KOPT-K1 (cell line): ENCODE measurements around the gene SIRPD.
"Not testable (repeated sequence)": the region's sequence is repeated elsewhere in the genome, so short reads cannot be mapped to it uniquely, and the experiment has no call there.

ENCODE experiments used
- H3K27ac ChIP-seq: fragments of 200-600 bp; sonication (generic); 2 replicates; pipeline ENCODE4 v1.5.1; 2016; ENCODE audit warnings: antibody characterized with exemption, mild to moderate bottlenecking, low read depth, low read length; ENCODE audit not compliant: poor library complexity, severe bottlenecking
- H3K36me3 ChIP-seq: fragments of 200-600 bp; sonication (generic); 2 replicates; pipeline ENCODE4 v1.5.1; 2017; ENCODE audit warnings: antibody characterized with exemption, mild to moderate bottlenecking, low read length, moderate library complexity; ENCODE audit not compliant: insufficient read depth
- H3K9me3 ChIP-seq: fragments of 200-600 bp; sonication (generic); 2 replicates; pipeline ENCODE4 v1.5.1; 2017; ENCODE audit warnings: antibody characterized with exemption, low read length, mild to moderate bottlenecking; ENCODE audit not compliant: insufficient read depth, poor library complexity, severe bottlenecking

The SIRPD gene

DNA sequence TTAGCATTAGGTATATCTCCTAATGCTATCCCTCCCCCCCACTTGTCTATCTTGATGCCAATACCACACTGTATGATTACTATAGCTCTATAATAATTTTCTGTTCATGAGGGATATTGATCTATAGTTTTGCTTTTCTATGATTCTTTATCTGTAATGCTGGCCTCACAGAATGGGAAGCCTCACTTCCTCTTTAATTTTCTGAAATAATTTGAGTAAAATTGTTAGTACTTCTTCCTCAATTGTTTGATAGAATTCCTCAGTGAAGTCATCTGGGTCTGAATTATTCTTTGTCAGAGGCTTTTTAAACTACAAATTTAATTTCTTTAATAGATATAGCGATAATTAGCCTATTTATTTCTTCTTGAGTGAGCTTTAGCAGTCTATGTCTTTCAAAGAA is 31.2 kb downstream of the SIRPD start:
- H3K36me3 ChIP-seq, result no peaks in the 10 kb centered on the region
- peaks cover 12% of the 10 kb centered on the region for H3K9me3 ChIP-seq
- H3K27ac ChIP-seq, result no peak overlapping the region

DNA sequence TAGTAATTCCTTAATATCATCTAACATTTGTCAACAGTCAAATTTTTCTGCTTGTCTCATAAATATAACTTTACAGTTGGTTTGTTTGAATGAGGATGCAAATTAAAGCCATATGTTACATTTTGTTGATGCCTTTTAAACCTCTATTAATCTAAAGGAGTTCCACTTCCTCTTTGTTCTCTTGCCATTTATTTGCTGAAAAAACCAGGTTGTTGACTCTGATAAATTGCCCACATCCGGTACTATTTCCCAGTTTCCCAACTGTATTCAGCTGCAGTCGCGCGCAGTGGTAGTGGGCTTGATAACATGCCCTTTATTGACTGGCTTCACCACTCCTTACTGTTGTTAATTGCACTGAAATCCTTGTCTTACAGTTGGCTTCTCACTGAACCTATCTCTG is 33.5 kb downstream of the SIRPD start:
- no peaks in the 10 kb centered on the region for H3K36me3 ChIP-seq
- H3K9me3 ChIP-seq, result peaks cover 12% of the 10 kb centered on the region
- H3K27ac ChIP-seq, result no peak overlapping the region

DNA sequence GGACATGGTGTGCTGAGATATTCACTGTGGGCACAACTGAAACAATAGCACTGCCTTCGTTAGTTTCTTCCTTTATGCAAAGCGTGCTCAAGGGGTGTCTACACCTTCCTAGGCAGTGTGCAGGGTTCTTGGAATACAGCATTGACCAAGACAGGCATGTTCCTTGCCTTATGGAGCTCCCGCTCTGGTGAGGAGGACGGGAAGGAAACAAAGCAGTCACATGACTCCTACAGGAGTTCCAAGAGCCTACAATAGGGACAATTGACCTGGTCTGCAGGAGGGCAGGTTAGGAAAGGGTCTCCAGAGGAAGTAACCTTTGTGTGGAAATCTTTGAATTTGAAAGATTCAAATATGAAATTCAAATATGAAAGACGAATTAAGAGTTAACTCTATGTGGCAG is 40.5 kb downstream of the SIRPD start:
- H3K27ac ChIP-seq, result no peak overlapping the region
- H3K36me3 ChIP-seq, result no peaks in the 10 kb centered on the region
- peaks cover 8% of the 10 kb centered on the region for H3K9me3 ChIP-seq

DNA sequence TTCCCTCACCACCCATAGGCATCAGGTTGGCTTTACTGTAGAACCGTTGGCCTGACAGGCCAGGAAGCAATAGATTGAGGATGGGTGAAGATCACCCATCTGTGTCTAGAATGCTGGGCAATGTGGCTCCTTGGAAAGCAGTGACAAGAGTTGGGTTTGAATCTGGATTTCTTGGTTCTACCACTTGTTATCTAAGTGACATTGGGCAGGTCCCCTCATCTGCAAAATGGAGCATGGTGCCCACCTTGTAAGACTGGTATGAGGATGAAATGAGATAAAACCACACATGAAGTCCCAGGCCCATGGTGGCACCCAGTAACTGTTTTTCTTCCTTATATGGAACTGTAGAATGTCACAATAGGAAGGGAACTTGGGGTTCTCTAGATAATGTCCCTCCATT is 43.7 kb downstream of the SIRPD start:
- Histone ChIP-seq H3K9me3 (peaks cover 8% of the 10 kb centered on the region), H3K36me3 (no peaks in the 10 kb centered on the region), H3K27ac (no peak overlapping the region)

DNA sequence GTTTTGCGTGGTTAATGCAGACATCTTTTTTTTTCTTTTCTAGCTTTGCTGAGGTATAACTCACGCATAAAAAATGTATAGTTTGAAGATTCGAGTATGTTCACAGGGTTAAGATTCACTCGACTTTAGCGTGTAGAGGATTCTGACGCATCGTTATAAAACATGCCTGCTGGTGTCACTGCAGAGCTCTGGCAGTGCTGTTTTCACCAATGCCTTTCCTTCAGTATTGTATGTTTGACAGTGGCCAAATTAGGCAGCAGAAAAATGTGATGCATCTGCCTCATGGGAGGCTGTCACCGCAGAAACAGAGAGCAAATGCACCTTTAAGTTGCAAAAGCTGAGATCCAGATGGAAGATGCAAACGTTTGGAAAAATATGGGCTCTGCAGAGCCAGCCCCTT is 48.3 kb downstream of the SIRPD start:
- H3K36me3 ChIP-seq, result no peaks in the 10 kb centered on the region
- H3K27ac ChIP-seq, result no peak overlapping the region
- H3K9me3 ChIP-seq, result peaks cover 8% of the 10 kb centered on the region

DNA sequence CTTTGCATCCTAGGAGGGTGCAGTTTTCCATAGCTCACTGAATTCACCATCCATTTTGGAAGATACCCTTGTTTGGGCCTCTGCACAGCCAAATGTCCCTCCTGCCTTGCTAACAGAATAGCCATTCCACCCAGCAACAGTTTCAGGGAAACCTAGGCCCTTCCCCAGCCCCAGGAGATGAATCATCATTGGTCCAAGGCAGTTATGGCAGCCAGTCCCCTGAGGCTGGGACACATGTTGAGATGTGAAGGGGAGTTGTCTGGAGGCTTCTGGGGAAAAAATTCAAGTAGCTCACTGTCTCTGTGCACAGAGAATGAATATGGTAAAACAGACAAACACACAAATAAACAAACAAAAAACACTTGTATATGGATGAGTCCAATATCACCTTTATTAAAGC is 48.9 kb downstream of the SIRPD start:
- Histone ChIP-seq H3K9me3 (peaks cover 8% of the 10 kb centered on the region), H3K27ac (no peak overlapping the region), H3K36me3 (no peaks in the 10 kb centered on the region)

DNA sequence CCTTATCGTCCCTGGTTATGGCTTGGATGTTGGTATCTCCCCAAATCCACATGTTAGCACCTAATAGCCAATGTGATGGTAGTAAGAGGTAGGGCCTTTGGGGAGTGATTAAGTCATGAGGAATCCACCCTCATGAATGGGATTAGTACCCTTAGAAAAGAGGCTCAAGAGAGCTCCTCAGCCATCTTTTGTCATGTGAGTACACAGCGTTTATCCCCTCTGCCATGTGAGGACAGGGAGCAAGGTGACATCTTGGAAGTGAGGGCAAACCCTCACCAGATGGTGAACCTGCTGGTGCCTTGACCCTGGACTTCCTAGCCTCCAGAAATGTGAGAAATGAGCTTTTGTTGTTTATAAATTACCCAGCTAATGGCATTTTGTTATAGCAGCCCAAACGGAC is 50.2 kb downstream of the SIRPD start:
- H3K9me3 ChIP-seq, result no peaks in the 10 kb centered on the region
- H3K36me3 ChIP-seq, result no peaks in the 10 kb centered on the region
- no peak overlapping the region for H3K27ac ChIP-seq

DNA sequence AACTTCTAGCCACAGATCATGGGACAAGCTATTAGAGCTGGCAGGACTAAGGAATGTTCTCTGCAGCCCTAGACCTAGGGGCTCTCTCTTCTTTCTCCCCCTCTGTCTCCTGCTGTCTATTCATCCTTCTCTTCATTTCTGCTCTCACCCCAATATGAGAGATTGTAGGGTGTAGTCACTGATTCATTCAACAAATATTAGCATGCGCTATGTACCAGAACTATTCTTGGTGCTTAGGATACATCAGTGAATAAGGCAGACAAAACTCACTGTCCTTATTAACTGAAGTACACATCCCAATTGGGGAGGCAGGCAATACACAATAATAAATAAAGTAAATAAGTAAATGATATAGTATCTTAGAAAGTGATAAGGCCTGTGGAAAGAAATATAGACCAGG is 51.6 kb downstream of the SIRPD start:
- Histone ChIP-seq H3K9me3 (no peaks in the 10 kb centered on the region), H3K27ac (no peak overlapping the region), H3K36me3 (no peaks in the 10 kb centered on the region)

DNA sequence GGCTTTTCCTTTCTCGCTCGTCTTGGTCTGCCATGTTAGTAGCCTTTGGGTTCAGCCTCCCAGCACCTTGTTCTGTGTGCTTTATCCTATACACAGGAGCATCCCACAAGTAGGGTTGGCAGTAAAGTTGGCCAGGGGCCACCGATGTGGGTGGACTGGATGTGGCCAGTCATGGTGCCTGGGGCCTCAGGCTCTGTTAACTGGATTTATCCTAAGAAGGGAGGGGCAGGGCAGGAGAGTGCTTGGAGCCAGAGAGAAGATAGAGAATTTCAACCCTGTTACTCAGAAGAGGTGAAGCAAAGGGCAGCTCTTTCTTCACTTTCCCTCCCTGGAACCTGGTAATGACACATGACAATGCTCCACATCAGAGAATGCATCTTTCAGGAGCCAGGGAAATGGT is 52.1 kb downstream of the SIRPD start:
- H3K27ac ChIP-seq, result no peak overlapping the region
- H3K9me3 ChIP-seq, result no peaks in the 10 kb centered on the region
- H3K36me3 ChIP-seq, result no peaks in the 10 kb centered on the region

DNA sequence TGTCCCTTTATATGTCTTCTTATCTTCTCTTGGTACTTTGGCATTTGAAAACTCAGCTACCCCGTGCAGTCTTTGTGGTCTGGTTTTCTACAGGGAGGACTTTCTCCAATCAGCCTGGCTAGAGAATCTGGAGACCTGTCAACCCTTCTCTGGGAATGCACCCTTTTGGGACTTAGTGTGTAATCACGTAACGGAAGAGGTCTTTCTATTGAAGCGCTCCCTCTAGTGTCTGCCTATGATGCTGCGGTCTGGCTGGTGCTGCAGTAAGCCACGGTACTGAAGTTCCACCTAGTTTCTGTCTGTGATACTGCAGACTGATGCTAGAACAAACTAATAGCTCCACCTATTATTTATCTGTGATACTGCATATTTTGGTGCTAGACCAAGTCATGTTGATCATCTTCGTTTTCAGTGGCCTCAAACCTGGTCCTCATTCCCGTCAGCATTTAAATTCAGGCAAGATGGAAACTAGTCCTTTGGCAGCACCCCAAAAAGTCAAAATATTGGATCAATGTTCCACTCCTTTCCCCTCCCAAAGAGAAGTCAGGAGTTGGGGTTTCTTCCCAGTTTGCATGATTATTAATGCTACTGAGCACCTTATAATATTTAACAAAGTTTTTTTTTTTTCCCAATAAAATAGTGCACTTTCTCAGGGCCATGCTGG is 53.8 kb downstream of the SIRPD start:
- no peaks in the 10 kb centered on the region for H3K36me3 ChIP-seq
- no peaks in the 10 kb centered on the region for H3K9me3 ChIP-seq
- H3K27ac ChIP-seq, result no peak overlapping the region

DNA sequence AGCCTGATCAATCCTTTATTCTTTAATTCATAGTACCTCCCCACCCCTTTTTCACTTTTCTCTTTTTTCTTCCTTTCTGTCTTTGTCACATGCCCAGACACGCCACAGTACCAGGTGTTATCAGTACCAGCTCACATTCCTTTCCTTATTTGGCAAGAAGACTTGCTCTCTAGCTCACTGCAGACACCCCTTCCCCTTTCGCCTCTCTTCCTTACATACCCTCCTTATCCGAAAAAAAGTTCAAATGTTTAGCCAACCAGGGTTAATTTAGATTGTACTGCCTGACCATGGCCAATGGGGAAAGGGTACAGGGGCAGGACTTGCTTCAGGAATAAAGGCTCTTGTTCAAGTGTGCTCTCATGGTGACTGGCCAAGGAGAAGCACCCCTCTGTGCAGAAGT is 57.0 kb downstream of the SIRPD start:
- no peaks in the 10 kb centered on the region for H3K36me3 ChIP-seq
- no peak overlapping the region for H3K27ac ChIP-seq

DNA sequence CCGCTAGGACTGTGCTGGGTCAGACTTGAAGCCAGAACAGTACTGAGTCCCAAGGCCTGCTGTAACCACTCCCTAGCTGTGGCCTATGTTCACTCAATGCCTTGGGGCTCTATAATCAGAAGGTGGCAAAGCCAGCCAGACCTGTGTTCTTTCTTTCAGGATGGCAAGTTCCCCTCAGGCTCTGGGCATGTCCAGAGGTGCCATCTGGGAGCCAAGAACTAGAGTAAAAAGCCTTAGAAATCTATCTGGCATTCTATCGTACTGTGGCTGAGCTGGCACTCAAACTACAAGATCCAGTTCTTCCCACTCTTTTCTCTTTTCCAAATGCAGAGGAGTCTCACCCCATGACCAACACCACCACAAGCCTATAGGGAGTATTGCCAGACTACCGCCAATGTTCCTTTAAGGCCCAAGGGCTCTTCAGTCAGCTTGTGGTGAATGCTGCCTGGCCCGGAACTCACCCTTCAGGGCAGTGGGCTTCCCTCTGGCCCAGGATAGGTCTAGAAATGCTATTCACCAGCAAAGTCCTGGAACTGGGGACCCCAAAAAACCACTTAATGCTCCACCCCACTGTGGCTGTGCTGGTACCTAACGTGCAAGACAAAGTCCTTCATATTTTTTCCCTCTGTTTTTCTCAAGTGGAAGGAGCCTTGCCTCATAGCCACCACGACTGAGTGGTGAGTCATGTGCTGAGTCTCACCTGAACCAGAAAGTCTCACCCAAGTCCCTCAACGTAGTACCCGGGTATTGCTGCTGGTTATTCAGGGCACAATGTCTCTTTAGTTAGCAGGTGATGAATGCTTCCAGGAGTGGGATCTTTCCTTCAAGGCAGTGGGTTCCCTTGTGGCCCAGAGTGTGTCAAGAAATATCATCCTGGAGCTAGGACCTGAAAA is 57.7 kb downstream of the SIRPD start:
- Histone ChIP-seq H3K27ac (no peak overlapping the region), H3K36me3 (no peaks in the 10 kb centered on the region), H3K9me3 (no peaks in the 10 kb centered on the region)

More for the DNA sequence above, 57.0 kb downstream of the SIRPD start:
- H3K9me3 ChIP-seq, result no peaks in the 10 kb centered on the region

DNA sequence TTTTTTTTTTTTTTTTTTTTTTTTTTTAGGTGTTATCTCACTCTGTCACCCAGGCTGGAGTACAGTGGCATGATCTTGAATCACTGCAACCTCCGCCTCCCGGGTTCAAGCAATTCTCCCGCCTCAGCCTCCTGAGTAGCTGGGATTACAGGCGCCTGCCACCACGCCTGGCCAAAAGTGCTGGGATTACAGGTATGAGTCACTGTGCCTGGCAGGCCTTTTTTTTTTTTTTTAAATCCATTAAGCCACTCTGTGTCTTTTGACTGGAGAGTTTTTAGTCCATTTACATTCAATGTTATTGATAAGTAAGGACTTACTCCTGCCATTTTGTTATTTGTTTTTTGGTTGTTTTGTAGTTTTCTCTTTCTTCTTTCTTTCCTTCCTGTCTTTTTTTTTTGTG is 60.1 kb downstream of the SIRPD start:
- not testable (repeated sequence) for H3K9me3 ChIP-seq, H3K27ac ChIP-seq, H3K36me3 ChIP-seq

DNA sequence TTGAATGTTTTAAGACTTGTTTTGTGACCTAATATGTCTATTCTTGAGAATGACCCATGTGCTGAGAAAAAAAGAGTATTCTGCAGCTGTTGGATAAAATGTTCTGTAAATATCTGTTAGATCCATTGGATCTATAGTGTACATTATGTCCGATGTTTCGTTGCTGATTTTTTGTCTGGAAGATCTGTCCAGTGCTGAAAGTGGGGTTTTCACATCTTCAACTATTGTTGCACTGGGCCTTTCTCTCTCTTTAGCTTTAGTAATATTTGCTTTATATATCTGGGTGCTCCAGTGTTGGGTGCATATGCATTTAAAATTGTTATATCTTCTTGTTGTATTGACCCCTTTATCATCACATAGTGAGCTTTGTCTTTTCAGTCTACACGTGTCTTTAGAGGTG is 60.6 kb downstream of the SIRPD start:
- Histone ChIP-seq H3K9me3 (no peaks in the 10 kb centered on the region), H3K36me3 (no peaks in the 10 kb centered on the region), H3K27ac (no peak overlapping the region)

DNA sequence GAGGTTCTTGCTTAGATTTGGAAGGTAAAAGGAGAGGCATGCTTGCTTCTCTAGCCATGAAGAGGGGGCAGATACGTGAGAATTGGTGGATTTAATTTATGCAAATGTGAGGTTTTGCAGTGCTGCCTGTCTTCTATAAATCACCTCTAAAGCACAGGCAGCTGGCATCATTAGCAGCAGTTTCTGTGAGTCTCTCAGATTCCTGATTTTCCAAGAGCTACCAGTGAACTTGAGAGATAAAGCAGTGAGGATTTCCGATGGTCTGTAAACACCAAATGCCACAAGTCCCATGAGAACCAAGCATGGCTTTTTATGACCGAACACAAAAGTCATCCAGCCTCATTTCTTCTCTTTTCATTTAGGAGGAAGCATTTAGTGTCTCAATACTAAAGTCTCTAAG is 63.1 kb downstream of the SIRPD start:
- Histone ChIP-seq H3K36me3 (no peaks in the 10 kb centered on the region), H3K9me3 (no peaks in the 10 kb centered on the region), H3K27ac (no peak overlapping the region)

DNA sequence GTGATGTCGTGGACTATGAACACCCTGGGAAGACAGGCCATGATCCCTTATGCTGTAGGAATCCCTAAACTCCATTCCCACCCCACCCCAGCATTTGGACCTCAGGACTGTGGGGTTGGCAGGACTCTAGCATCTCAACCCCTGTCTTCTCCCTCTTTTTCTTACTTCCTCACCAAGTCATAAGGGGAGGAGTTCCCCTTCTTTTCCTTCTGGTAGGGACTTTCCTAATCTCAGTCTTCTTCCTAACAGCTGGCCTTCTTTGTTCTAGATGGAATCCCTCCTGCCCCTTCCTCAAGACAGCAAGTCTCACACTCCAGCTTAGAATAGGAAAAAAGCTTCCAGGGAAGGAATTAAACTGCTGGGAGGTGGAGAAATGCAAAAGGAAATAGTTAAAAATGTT is 64.0 kb downstream of the SIRPD start:
- Histone ChIP-seq H3K36me3 (no peaks in the 10 kb centered on the region), H3K27ac (no peak overlapping the region), H3K9me3 (no peaks in the 10 kb centered on the region)
